ENCODE data around the gene LYST.

GRCh38 chr1:235640580-235640979, 226.1 kb downstream of the LYST start:
- TF ChIP-seq CTCF (IDR thresholded peaks at IDR 0.05; ENCODE audit: low read length) (no peak), EZH2 (IDR thresholded peaks at IDR 0.05; ENCODE audit: borderline replicate concordance, low read length) (no peak)

Measured in OCI-LY1 (cell line).